CD4-positive, alpha-beta T cell treated with Interleukin-17A for 1 hour (primary cell): Measurements from ENCODE around the gene YJU2.
"Not testable (repeated sequence)": the region's sequence is repeated elsewhere in the genome, so short reads cannot be mapped to it uniquely, and the experiment has no call there.

ENCODE experiments used
- DNase-seq: peaks from one replicate; pipeline ENCODE4 v3.0.0-alpha.2; 2020

YJU2 gene

GRCh38 chr19:4246767-4247593 is at the start of gene YJU2:
Gene YJU2, plus strand, starts transcription at chr19:4247080. Its CDS starts 67 bp downstream, at chr19:4247147.
- DNase-seq, result peak; percentile 99

- DNase-seq, result no peak
Measured at GRCh38 chr19:4197228-4197624, 49.7 kb upstream of the YJU2 start.

- DNase-seq, result no peak
Measured at GRCh38 chr19:4197625-4198466, 49.0 kb upstream of the YJU2 start.

GRCh38 chr19:4198467-4199126 is 48.3 kb upstream of the YJU2 start:
- DNase-seq, result no peak

GRCh38 chr19:4199699-4200293 is 47.1 kb upstream of the YJU2 start:
- DNase-seq, result no peak

GRCh38 chr19:4200940-4201542 is 45.8 kb upstream of the YJU2 start:
- DNase-seq, result no peak

GRCh38 chr19:4201798-4202197 is 45.1 kb upstream of the YJU2 start:
- no peak for DNase-seq

- no peak for DNase-seq
Measured at GRCh38 chr19:4206818-4207484, 39.9 kb upstream of the YJU2 start.

GRCh38 chr19:4208385-4209094 is 38.3 kb upstream of the YJU2 start:
- DNase-seq, result no peak

GRCh38 chr19:4210166-4210731 is 36.6 kb upstream of the YJU2 start:
- no peak for DNase-seq

GRCh38 chr19:4213116-4213515 is 33.8 kb upstream of the YJU2 start:
- no peak for DNase-seq

GRCh38 chr19:4215807-4216206 is 31.1 kb upstream of the YJU2 start:
- no peak for DNase-seq

GRCh38 chr19:4216846-4217245 is 30.0 kb upstream of the YJU2 start:
- DNase-seq, result no peak

- DNase-seq, result no peak
Measured at GRCh38 chr19:4217429-4218264, 29.2 kb upstream of the YJU2 start.

GRCh38 chr19:4218523-4218922 is 28.4 kb upstream of the YJU2 start:
- not testable (repeated sequence) for DNase-seq

- DNase-seq, result no peak
Measured at GRCh38 chr19:4220188-4220587, 26.7 kb upstream of the YJU2 start.

GRCh38 chr19:4224470-4224869 is 22.4 kb upstream of the YJU2 start:
- DNase-seq, result no peak

- no peak for DNase-seq
Measured at GRCh38 chr19:4225885-4226284, 21.0 kb upstream of the YJU2 start.

- DNase-seq, result no peak
Measured at GRCh38 chr19:4227771-4228170, 19.1 kb upstream of the YJU2 start.

GRCh38 chr19:4228765-4229178 is 18.1 kb upstream of the YJU2 start:
- DNase-seq, result no peak
